Measurements from ENCODE around the gene GRHL3. TPM values are rescaled to one million over a fixed set of nuclear protein-coding genes. Genes with fewer than 3 reads are reported as not detected.

GRHL3 gene
- total RNA-seq, 4 donors from 2014 or later = not detected

DNA sequence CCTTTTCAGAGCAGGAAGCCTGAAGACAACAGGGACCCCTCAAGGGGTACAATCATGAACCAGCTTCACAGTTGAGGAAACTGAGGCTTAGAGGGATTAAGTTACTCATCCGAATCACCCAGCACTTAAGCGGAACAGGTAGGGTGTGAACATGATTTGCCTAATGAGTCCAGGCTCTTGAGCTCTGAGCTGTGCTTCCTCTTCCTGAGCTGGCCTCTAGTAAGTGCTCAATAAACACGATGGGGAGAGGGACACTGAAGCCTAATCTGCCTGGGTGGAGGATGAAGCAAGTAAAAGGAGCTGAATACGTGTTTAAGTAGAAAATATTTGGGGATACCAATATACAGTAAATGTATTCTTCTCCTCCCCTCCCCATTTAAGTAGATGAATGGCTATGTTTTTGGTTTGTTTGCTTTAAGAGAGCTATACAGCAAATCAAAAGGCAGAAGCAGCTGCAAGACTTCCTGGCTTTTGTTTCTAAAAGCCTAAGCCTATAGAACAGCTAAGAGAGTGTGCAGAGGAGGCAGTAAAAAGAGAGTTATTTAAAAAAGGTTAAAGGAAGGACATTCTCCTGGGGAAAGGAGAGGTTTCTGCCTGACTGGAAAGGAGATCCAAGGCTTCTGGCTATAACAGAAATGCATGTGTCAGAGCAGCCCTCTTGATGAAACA, 74.0 kb downstream of the GRHL3 start:
- TF ChIP-seq, protein P1, sequence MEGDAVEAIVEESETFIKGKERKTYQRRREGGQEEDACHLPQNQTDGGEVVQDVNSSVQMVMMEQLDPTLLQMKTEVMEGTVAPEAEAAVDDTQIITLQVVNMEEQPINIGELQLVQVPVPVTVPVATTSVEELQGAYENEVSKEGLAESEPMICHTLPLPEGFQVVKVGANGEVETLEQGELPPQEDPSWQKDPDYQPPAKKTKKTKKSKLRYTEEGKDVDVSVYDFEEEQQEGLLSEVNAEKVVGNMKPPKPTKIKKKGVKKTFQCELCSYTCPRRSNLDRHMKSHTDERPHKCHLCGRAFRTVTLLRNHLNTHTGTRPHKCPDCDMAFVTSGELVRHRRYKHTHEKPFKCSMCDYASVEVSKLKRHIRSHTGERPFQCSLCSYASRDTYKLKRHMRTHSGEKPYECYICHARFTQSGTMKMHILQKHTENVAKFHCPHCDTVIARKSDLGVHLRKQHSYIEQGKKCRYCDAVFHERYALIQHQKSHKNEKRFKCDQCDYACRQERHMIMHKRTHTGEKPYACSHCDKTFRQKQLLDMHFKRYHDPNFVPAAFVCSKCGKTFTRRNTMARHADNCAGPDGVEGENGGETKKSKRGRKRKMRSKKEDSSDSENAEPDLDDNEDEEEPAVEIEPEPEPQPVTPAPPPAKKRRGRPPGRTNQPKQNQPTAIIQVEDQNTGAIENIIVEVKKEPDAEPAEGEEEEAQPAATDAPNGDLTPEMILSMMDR (IDR thresholded peaks at IDR 0.05; ENCODE audit: low read depth) = no peak

DNA sequence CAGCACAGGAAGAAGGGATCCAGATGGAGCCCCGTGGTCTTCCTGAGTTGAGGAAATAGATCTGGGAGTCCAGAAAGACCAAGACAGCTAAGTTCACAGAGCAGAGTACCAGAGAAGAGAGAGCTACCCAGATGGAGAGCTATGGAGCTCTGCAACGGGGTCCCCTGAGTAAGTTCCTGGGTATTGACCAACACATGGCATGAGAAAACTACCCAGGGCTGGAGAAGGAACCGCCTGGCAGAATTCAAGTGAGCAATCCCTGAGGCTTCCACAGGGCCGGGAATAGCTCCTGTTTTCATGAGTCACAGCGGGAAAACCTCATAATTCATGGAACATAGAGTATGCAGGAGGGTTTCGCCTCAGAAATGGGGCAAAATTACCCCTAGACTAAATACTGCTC, 74.7 kb downstream of the GRHL3 start:
- TF ChIP-seq, protein P1 (IDR thresholded peaks at IDR 0.05; ENCODE audit: low read depth) = no peak

DNA sequence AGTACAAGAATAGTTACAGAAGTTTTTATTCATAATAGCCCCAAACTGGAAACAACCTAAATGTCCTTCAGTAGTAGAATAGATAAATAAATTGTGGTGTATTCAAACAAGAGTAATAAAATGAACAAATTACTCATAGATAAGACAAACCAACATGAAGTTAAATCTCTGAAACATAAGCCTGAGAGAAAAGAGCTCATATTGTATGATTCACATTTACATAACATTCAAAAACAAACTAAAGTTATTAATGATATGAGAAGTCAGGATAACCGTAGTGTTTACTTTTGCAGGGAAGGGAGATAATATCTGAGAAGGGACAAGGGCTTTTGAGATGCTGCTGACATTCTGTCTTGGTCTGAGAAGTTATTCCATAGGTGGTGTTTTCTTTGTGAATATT, 80.9 kb downstream of the GRHL3 start:
- TF ChIP-seq, protein P1 (IDR thresholded peaks at IDR 0.05; ENCODE audit: low read depth) = no peak

DNA sequence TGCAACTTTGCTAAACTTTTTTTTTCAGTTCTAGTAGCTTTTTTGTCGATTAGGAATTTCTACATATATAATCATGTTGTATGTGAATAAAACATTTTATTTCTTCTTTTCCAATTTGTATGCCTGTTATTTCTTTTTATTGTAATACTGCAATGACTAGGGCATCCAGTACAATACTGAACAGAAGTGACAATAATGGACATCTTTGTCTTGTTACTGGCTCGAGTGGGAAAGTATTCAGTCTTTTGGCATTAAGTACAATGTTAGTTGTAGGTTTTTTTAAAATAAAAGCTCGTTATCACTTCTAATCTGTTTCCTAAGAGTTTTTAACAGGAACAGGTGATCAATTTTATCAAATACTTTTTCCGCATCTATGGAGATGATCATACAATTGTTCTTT, 84.6 kb downstream of the GRHL3 start:
- TF ChIP-seq, protein P1 (IDR thresholded peaks at IDR 0.05; ENCODE audit: low read depth) = no peak

Other genes starting within 250 kb of the GRHL3 start
- gene MYOM3, start 207.2 kb upstream of the GRHL3 start, total RNA-seq = under 1 TPM in 3 of 4 donors, not detected in 1; 0.17 to 0.94 (median 0.44) TPM
- under 1 TPM in 1 of 4 donors, not detected in 3; 0.19 TPM for gene IL22RA1, start 176.2 kb upstream of the GRHL3 start, total RNA-seq
- 1 to 10 TPM in 1 of 4 donors, under 1 TPM in 2, not detected in 1; 0.22 to 6.1 (median 0.49) TPM for gene IFNLR1, start 132.1 kb upstream of the GRHL3 start, total RNA-seq
- gene STPG1, start 94.4 kb downstream of the GRHL3 start, total RNA-seq = 1 to 10 TPM; 1.5 to 5.5 (median 3.1) TPM
- gene NIPAL3, start 96.4 kb downstream of the GRHL3 start, total RNA-seq = 10 to 100 TPM in 3 of 4 donors, 1 to 10 TPM in 1; 5.1 to 16.4 (median 13.1) TPM
- 10 to 100 TPM in 1 of 4 donors, 1 to 10 TPM in 3; 5.3 to 10.9 (median 6.9) TPM for gene RCAN3, start 183.5 kb downstream of the GRHL3 start, total RNA-seq
- under 1 TPM in 2 of 4 donors, not detected in 2; 0.22 to 0.33 TPM for gene NCMAP, start 236.7 kb downstream of the GRHL3 start, total RNA-seq

Measured in subcutaneous adipose tissue (tissue), 4 donors.